ENCODE data around the gene DHRS11. TPM values are rescaled to one million over a fixed set of nuclear protein-coding genes. Genes with fewer than 3 reads are reported as not detected.

DHRS11 gene
- total RNA-seq, 1 experiment from 2014 or later, result 53.3 TPM

- CTCF ChIA-PET, result interaction anchor here (0.8 to 1.1 kb wide), 2 partner anchors 9 to 33 kb away, joined by 3 read pairs; no protein-coding TSS in a partner anchor
- peaks cover 70% of the 10 kb centered on the region for H3K36me3 Mint-ChIP-seq (ENCODE audit: insufficient read depth, unreplicated experiment)
- no peaks in the 10 kb centered on the region for H3K9me3 Mint-ChIP-seq (ENCODE audit: low read depth, unreplicated experiment)
- no peak overlapping the region for H3K27ac Mint-ChIP-seq (ENCODE audit: unreplicated experiment)
- intact Hi-C loops (cut with micrococcal nuclease; ENCODE audit: unreplicated experiment), result no loop called here
- DNase-seq, result no peak
- TF ChIP-seq, protein P1, sequence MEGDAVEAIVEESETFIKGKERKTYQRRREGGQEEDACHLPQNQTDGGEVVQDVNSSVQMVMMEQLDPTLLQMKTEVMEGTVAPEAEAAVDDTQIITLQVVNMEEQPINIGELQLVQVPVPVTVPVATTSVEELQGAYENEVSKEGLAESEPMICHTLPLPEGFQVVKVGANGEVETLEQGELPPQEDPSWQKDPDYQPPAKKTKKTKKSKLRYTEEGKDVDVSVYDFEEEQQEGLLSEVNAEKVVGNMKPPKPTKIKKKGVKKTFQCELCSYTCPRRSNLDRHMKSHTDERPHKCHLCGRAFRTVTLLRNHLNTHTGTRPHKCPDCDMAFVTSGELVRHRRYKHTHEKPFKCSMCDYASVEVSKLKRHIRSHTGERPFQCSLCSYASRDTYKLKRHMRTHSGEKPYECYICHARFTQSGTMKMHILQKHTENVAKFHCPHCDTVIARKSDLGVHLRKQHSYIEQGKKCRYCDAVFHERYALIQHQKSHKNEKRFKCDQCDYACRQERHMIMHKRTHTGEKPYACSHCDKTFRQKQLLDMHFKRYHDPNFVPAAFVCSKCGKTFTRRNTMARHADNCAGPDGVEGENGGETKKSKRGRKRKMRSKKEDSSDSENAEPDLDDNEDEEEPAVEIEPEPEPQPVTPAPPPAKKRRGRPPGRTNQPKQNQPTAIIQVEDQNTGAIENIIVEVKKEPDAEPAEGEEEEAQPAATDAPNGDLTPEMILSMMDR (IDR thresholded peaks at IDR 0.05; ENCODE audit: unreplicated experiment), result no peak
- H3K4me1 Mint-ChIP-seq (ENCODE audit: low read depth, unreplicated experiment), result no peaks in the 10 kb centered on the region
- no peak overlapping the region for H3K4me3 Mint-ChIP-seq (ENCODE audit: low read depth, unreplicated experiment)
- no TSS peak for BruUV-seq (replicated peaks)
- H3K27me3 Mint-ChIP-seq (ENCODE audit: unreplicated experiment), result no peaks in the 10 kb centered on the region
Observed at GRCh38 chr17:36576793-36577192, 14.9 kb upstream of the DHRS11 start.

DNA sequence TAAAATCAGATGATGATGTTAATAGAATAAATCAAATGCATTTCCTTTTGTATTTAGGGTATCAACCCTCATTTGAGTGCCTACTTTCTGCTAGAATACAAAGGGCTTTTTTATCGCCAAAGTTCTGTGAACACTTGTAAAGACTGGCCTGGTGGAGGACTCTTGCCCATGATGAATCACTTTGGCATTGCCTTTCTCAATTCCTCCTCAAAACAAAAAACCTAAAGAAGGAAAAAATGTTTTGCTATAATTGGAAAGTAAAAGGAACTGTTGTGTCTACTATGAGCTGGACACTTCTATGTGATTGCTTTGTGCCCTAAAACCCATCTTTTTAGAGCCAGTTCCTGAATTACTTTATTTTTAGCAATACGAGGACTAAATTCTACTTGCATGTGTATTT, 13.0 kb upstream of the DHRS11 start:
- TSS peak; percentile 6 for BruUV-seq (replicated peaks)
- H3K4me3 Mint-ChIP-seq (ENCODE audit: low read depth, unreplicated experiment), result no peak overlapping the region
- CTCF ChIA-PET, result interaction anchor here (0.6 kb wide), 1 partner anchor 321 kb away, joined by 3 read pairs; no protein-coding TSS in a partner anchor
- H3K36me3 Mint-ChIP-seq (ENCODE audit: insufficient read depth, unreplicated experiment), result peaks cover 64% of the 10 kb centered on the region
- H3K27me3 Mint-ChIP-seq (ENCODE audit: unreplicated experiment), result no peaks in the 10 kb centered on the region
- H3K27ac Mint-ChIP-seq (ENCODE audit: unreplicated experiment), result no peak overlapping the region
- H3K4me1 Mint-ChIP-seq (ENCODE audit: low read depth, unreplicated experiment), result no peaks in the 10 kb centered on the region
- intact Hi-C loops (cut with micrococcal nuclease; ENCODE audit: unreplicated experiment), result no loop called here
- H3K9me3 Mint-ChIP-seq (ENCODE audit: low read depth, unreplicated experiment), result no peaks in the 10 kb centered on the region
- DNase-seq, result no peak
- TF ChIP-seq, protein P1 (IDR thresholded peaks at IDR 0.05; ENCODE audit: unreplicated experiment), result no peak

- no peak overlapping the region for H3K4me3 Mint-ChIP-seq (ENCODE audit: low read depth, unreplicated experiment)
- no TSS peak for BruUV-seq (replicated peaks)
- peaks cover 79% of the 10 kb centered on the region for H3K36me3 Mint-ChIP-seq (ENCODE audit: insufficient read depth, unreplicated experiment)
- H3K9me3 Mint-ChIP-seq (ENCODE audit: low read depth, unreplicated experiment), result no peaks in the 10 kb centered on the region
- CTCF ChIA-PET, result interaction anchor here (0.6 to 3.5 kb wide), 2 partner anchors 18 to 384 kb away, joined by 4 to 18 read pairs; partner anchors contain the start of gene MRM1
- intact Hi-C loops (cut with micrococcal nuclease; ENCODE audit: unreplicated experiment), result no loop called here
- H3K27ac Mint-ChIP-seq (ENCODE audit: unreplicated experiment), result no peak overlapping the region
- no peaks in the 10 kb centered on the region for H3K27me3 Mint-ChIP-seq (ENCODE audit: unreplicated experiment)
- no peaks in the 10 kb centered on the region for H3K4me1 Mint-ChIP-seq (ENCODE audit: low read depth, unreplicated experiment)
- DNase-seq, result no peak
- TF ChIP-seq, protein P1 (IDR thresholded peaks at IDR 0.05; ENCODE audit: unreplicated experiment), result no peak
Observed at GRCh38 chr17:36583787-36584186, 7.9 kb upstream of the DHRS11 start.

GRCh38 chr17:36586138-36586537, 5.5 kb upstream of the DHRS11 start:
- CTCF ChIA-PET, result interaction anchor here (0.7 to 1.2 kb wide), 2 partner anchors 9 to 13 kb away, joined by 4 to 5 read pairs; no protein-coding TSS in a partner anchor
- no TSS peak for BruUV-seq (replicated peaks)
- no peak overlapping the region for H3K4me3 Mint-ChIP-seq (ENCODE audit: low read depth, unreplicated experiment)

More at GRCh38 chr17:36586138-36586537, 5.5 kb upstream of the DHRS11 start:
- H3K9me3 Mint-ChIP-seq (ENCODE audit: low read depth, unreplicated experiment), result no peaks in the 10 kb centered on the region
- peaks cover 74% of the 10 kb centered on the region for H3K36me3 Mint-ChIP-seq (ENCODE audit: insufficient read depth, unreplicated experiment)
- H3K27me3 Mint-ChIP-seq (ENCODE audit: unreplicated experiment), result no peaks in the 10 kb centered on the region
- DNase-seq, result no peak
- intact Hi-C loops (cut with micrococcal nuclease; ENCODE audit: unreplicated experiment), result no loop called here
- peaks cover 14% of the 10 kb centered on the region for H3K4me1 Mint-ChIP-seq (ENCODE audit: low read depth, unreplicated experiment)
- H3K27ac Mint-ChIP-seq (ENCODE audit: unreplicated experiment), result no peak overlapping the region
- TF ChIP-seq, protein P1 (IDR thresholded peaks at IDR 0.05; ENCODE audit: unreplicated experiment), result no peak
